HL-60 (cell line): Measurements from ENCODE around the gene DIAPH2.

Experiments
- DNase-seq, 2 experiments: peaks; one replicate each; pipeline ENCODE4 v3.0.0-alpha.2; 2010 to 2020; ENCODE audit warnings: low read depth in 1 of 2, low spot score in 1 of 2
- H3K27ac ChIP-seq: fragments of 250-450 bp; sonication (Bioruptor Pico); replicated peaks from 2 replicates; pipeline ENCODE4 v1.5.1; 2020; ENCODE audit warnings: mild to moderate bottlenecking, moderate library complexity
- H3K27me3 ChIP-seq: fragments of 250-450 bp; sonication (Bioruptor Pico); 2 replicates; pipeline ENCODE4 v1.5.1; 2021; ENCODE audit warnings: mild to moderate bottlenecking, moderate library complexity; ENCODE audit not compliant: insufficient read depth, poor library complexity, severe bottlenecking
- H3K4me3 ChIP-seq: replicated peaks from 2 replicates; pipeline ENCODE4 v1.5.1; 2011; ENCODE audit warnings: mild to moderate bottlenecking, control low read depth, low read length; ENCODE audit not compliant: insufficient read depth
- GABPA ChIP-seq: IDR thresholded peaks from 2 replicates; pipeline ENCODE4 v1.6.1; 2012; ENCODE audit warnings: low read depth
- POLR2AphosphoS5 ChIP-seq: IDR thresholded peaks from 2 replicates; pipeline ENCODE4 v1.6.1; 2012; ENCODE audit warnings: low read depth
- SPI1 ChIP-seq: IDR thresholded peaks from 2 replicates; pipeline ENCODE4 v1.6.1; 2012; ENCODE audit warnings: low read depth, mild to moderate bottlenecking, borderline replicate concordance
- TF ChIP-seq, protein P1 (sequence below): IDR thresholded peaks from one replicate; pipeline ENCODE4 v1.5.1; 2011; ENCODE audit warnings: low read length, control low read depth, inconsistent platforms; ENCODE audit not compliant: insufficient read depth
- TF ChIP-seq, protein P2 (sequence below): IDR thresholded peaks from 2 replicates; pipeline ENCODE4 v1.6.1; 2012; ENCODE audit warnings: low read depth; ENCODE audit not compliant: insufficient replicate concordance

DIAPH2 gene

GRCh38 chrX:96776966-96777365 is 92.3 kb downstream of the DIAPH2 start:
- Histone ChIP-seq H3K27ac (no peak overlapping the region), H3K27me3 (no peaks in the 10 kb centered on the region), H3K4me3 (no peak overlapping the region)
- DNase-seq: no peak
- TF ChIP-seq, protein P1, sequence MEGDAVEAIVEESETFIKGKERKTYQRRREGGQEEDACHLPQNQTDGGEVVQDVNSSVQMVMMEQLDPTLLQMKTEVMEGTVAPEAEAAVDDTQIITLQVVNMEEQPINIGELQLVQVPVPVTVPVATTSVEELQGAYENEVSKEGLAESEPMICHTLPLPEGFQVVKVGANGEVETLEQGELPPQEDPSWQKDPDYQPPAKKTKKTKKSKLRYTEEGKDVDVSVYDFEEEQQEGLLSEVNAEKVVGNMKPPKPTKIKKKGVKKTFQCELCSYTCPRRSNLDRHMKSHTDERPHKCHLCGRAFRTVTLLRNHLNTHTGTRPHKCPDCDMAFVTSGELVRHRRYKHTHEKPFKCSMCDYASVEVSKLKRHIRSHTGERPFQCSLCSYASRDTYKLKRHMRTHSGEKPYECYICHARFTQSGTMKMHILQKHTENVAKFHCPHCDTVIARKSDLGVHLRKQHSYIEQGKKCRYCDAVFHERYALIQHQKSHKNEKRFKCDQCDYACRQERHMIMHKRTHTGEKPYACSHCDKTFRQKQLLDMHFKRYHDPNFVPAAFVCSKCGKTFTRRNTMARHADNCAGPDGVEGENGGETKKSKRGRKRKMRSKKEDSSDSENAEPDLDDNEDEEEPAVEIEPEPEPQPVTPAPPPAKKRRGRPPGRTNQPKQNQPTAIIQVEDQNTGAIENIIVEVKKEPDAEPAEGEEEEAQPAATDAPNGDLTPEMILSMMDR: no peak
- TF ChIP-seq POLR2AphosphoS5 (no peak), SPI1 (no peak), GABPA (no peak)
- TF ChIP-seq, protein P2, sequence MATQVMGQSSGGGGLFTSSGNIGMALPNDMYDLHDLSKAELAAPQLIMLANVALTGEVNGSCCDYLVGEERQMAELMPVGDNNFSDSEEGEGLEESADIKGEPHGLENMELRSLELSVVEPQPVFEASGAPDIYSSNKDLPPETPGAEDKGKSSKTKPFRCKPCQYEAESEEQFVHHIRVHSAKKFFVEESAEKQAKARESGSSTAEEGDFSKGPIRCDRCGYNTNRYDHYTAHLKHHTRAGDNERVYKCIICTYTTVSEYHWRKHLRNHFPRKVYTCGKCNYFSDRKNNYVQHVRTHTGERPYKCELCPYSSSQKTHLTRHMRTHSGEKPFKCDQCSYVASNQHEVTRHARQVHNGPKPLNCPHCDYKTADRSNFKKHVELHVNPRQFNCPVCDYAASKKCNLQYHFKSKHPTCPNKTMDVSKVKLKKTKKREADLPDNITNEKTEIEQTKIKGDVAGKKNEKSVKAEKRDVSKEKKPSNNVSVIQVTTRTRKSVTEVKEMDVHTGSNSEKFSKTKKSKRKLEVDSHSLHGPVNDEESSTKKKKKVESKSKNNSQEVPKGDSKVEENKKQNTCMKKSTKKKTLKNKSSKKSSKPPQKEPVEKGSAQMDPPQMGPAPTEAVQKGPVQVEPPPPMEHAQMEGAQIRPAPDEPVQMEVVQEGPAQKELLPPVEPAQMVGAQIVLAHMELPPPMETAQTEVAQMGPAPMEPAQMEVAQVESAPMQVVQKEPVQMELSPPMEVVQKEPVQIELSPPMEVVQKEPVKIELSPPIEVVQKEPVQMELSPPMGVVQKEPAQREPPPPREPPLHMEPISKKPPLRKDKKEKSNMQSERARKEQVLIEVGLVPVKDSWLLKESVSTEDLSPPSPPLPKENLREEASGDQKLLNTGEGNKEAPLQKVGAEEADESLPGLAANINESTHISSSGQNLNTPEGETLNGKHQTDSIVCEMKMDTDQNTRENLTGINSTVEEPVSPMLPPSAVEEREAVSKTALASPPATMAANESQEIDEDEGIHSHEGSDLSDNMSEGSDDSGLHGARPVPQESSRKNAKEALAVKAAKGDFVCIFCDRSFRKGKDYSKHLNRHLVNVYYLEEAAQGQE: no peak

DNA sequence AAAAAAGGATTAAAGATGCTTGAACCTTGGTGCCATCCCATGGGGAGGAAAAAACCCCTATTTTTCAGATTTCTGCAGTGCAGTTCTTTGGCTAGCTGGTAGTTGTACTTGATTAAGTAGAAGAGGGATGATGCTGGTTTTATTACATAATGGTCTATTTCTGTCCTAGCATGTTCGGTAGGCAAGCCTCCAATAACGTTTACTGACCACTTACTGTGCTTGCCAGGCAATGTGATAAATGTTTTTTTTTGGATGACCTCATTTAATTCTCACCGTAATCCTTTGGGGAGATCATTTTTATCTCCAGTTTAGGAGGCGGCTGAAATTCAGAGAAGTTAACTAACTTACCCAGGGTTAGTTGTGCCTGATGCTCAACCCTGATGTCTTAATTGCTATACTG is 106.9 kb downstream of the DIAPH2 start:
- DNase-seq: no peak
- Histone ChIP-seq H3K27me3 (no peaks in the 10 kb centered on the region), H3K4me3 (no peak overlapping the region), H3K27ac (no peak overlapping the region)
- TF ChIP-seq SPI1 (no peak), GABPA (no peak)

DNA sequence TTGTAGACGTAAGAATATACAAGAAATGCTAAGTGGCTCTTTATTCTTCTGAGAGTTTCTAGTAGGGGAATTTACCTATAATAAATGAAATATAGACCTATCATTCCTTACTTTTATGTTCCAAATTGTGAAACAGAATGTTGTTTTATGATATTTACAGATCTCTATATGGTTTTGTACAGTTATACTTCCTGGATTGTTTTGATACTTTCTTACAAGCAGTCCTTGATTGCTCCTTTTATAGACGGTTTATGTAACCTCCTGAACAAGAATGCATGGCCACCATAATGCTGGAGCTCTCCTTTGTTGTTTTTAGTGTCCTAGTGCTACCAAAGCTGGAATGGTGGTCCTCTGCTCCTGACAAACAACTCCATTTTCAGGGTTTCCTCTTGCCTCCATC is 107.4 kb downstream of the DIAPH2 start:
- TF ChIP-seq GABPA (no peak), POLR2AphosphoS5 (no peak), SPI1 (no peak)
- TF ChIP-seq, protein P2: no peak
- TF ChIP-seq, protein P1: no peak
- no peak for DNase-seq
- Histone ChIP-seq H3K27me3 (no peaks in the 10 kb centered on the region), H3K27ac (no peak overlapping the region), H3K4me3 (no peak overlapping the region)

DNA sequence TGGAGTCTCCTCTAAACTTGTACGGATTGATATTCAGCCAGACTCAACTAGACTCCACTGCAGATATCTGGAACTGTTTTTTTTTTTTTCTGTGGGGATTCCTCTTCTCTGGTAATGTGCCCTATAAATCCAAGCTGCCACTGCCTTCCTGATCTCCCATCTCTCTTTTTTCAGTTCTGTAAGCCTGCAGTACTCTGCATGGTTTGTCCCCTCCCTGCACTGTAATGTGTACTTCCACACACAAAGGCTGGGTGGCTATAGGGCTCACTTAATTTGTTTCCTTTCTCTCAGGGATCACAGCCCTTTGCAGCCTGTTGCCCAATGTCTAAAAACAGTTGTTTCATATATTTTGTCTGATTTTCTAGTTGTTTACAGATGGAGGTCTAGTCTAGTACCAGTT is 114.3 kb downstream of the DIAPH2 start:
- no peak for DNase-seq
- H3K27me3 ChIP-seq: no peaks in the 10 kb centered on the region
- TF ChIP-seq, protein P2: no peak
- TF ChIP-seq GABPA: no peak
- TF ChIP-seq, protein P1: no peak
- TF ChIP-seq POLR2AphosphoS5: no peak
- TF ChIP-seq SPI1: no peak

More for the DNA sequence above, 114.3 kb downstream of the DIAPH2 start:
- no peak overlapping the region for H3K4me3 ChIP-seq
- H3K27ac ChIP-seq: no peak overlapping the region
